Gastroesophageal sphincter (tissue), 4 donors: ENCODE measurements around the gene SBK1. TPM values are rescaled to one million over a fixed set of nuclear protein-coding genes. Genes with fewer than 3 reads are reported as not detected.
A peak's percentile ranks its signal among the peaks of the same experiment; 100 is the strongest.
"Not testable (repeated sequence)": the region's sequence is repeated elsewhere in the genome, so short reads cannot be mapped to it uniquely, and the experiment has no call there.

ENCODE experiments used
- ATAC-seq: fragments of 150-250 bp; one replicate; pipeline ENCODE4 v1.9.1; 2016; ENCODE audit warnings: mild to moderate bottlenecking, moderate library complexity
- H3K27ac ChIP-seq, 4 donors: fragments of 200-600 bp; sonication (generic) in 3 of 4; 1 replicate in 3 of 4; 2 replicates in 1 of 4; pipeline ENCODE4 v1.5.1; 2016 to 2019
- H3K27me3 ChIP-seq: fragments of 200-600 bp; sonication (generic); one replicate; pipeline ENCODE4 v1.5.1; 2019
- H3K36me3 ChIP-seq, 2 donors: fragments of 200-600 bp; sonication (generic); one replicate each; pipeline ENCODE4 v1.5.1; 2019; ENCODE audit warnings: control low read depth in 1 of 2
- H3K4me1 ChIP-seq, 3 donors: fragments of 200-600 bp; sonication (generic); 1 replicate in 2 of 3; 2 replicates in 1 of 3; pipeline ENCODE4 v1.5.1; 2016 to 2019; ENCODE audit warnings: control low read depth in 2 of 3
- H3K4me3 ChIP-seq, 2 donors: fragments of 200-600 bp; sonication (generic); one replicate each; pipeline ENCODE4 v1.5.1; 2019; ENCODE audit warnings: mild to moderate bottlenecking in 1 of 2, moderate library complexity in 1 of 2
- H3K9me3 ChIP-seq, 3 donors: fragments of 200-600 bp; sonication (generic); one replicate each; pipeline ENCODE4 v1.5.1; 2017 to 2019; ENCODE audit warnings: control low read depth in 2 of 3
- whole genome bisulfite sequencing, 2 donors: methylation state at CpG; one replicate each; pipeline ENCODE4 v1.1.5; 2018; ENCODE audit warnings: low coverage in 1 of 2; 5-methylcytosine and 5-hydroxymethylcytosine counted together
- small RNA-seq, 4 donors: library from RNA; depleted of rRNA; stranded (forward); fragments of <200 nt; gene quantifications; one replicate each; pipeline ENCODE3, GENCODE V24; 2016
- total RNA-seq, 4 donors: library from RNA; depleted of rRNA; stranded (reverse); fragments of >200 nt; gene quantifications; one replicate each; pipeline ENCODE4 v1.1.0, GENCODE V29; 2016

SBK1 gene
- total RNA-seq, 4 donors from 2014 or later: 0.16 TPM; not detected in 3

DNA sequence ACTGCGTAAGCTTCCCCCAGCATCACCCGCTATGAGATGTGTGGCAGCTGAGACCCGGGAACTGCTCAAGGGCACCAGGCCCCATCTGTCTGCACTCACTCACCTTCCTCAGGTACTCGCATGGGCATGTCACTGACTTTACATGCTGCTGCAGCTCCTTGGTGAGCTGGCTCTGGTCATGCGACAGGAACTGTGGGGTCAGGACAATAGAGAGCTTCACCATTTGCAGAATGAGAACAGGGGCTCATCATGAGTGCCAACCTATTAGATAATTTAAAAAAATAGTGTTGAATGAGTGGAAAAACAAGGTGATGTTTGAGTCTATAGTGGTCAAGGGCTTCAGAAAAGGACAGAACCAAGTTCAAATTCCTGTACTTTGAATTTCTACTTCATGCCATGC lies 70.3 kb downstream of the SBK1 start:
- no CpG with 5 or more reads among the region's 5 CpGs for WGBS, 2 donors
- not testable (repeated sequence) for H3K4me1 ChIP-seq, ATAC-seq, H3K27me3 ChIP-seq, H3K36me3 ChIP-seq, H3K27ac ChIP-seq, H3K9me3 ChIP-seq, H3K4me3 ChIP-seq

DNA sequence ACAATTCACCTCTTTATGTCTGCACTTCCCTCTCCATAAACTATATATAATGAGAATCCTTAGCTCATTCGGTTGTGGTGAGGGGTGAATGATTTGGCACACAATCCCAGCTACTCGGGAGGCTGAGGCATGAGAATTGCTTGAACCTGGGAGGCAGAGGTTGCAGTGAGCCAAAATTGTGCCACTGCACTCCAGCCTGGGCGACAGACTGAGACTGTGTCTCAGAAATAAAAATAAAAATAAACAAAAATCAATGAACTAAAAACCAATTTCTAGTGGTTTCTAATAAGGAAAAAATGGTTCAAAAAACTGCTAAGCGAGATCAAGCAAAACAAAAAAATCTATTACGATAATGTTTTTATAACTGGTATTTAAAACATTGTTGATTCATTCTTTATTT lies 71.1 kb downstream of the SBK1 start, which contains the start of gene NPIPB6:
Gene NPIPB6 (minus strand): TSS at position 101 of the 400 bp plus-strand sequence. CDS start 686 bp downstream, outside the sequence.
- H3K4me1 ChIP-seq: not testable (repeated sequence)

DNA sequence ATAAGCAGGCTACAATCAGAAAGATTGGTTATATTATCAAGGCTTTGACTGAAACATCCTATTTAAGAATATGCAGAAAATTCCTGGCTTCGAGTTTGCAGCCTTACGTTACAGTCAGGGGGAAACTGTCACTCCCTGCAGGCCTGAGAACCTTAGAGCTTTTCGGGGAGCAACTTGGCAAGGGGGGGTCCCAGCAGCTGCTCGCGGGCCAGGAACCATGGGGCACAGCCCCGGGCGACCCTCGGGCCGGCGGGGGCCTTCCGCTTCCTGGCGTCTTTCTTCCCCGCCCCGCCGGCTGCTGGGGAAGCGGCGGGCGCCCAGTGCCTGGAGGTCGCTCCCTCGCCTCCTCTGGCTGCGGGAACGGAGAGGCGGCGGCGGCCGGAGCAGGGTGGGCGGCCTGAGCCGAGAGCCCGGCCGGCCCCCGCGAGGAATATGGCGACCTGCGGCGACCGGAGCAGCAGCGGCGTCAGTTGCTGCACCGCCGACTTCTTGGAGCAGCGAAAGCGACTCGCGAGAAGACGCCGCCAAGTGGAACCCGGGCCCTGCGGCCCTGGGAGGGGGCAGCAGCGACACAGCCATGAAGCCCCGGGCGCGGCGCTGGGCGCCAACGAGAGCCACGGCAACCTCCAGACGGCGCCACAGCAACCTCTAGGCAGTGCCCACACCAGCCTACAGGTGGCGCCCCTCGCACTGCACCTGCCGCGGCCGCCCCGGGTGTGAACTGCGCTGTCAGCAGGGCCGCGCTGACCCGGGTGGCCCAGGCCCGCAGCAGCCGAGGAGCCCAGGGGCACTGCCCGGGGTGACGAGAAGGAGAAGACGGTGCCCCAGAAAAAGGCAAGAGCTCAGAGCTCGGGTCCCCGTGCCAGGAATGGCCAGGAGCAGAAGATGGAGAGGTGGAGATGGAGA lies 72.2 kb downstream of the SBK1 start:
- peak; percentile 96 for ATAC-seq
- H3K4me1 ChIP-seq, H3K27ac ChIP-seq, H3K36me3 ChIP-seq, H3K27me3 ChIP-seq, H3K9me3 ChIP-seq: not testable (repeated sequence)
- H3K4me3 ChIP-seq: peak overlapping the region in 1 of 2 donors; percentile 24
- WGBS, 2 donors: no CpG with 5 or more reads among the region's 75 CpGs

More for the DNA sequence above, 71.1 kb downstream of the SBK1 start, which contains the start of gene NPIPB6:
- not testable (repeated sequence) for H3K4me3 ChIP-seq, H3K36me3 ChIP-seq, H3K27me3 ChIP-seq, ATAC-seq, H3K27ac ChIP-seq, H3K9me3 ChIP-seq
- WGBS, 2 donors: no CpG with 5 or more reads among the region's 5 CpGs

DNA sequence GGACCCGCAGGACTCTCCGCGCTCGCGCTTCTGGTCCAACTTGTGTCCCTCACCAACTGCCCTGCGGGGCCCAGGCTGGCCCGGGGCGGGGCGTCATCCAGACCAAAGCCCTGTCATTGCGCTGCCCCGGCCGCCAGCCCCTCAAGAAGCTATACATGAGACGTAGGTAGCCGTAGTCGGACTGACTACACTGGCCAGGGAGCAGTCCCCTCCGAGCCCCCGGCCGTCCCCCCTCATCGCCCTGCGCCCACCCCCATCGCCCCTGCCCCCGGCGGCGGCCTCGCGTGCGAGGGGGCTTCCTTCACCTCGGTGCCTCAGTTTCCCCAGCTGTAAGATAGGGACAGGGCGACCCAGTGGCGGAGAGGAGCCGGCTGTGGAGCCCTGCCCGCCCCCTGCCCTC lies 75.6 kb downstream of the SBK1 start:
- not testable (repeated sequence) for H3K36me3 ChIP-seq, H3K4me3 ChIP-seq, H3K27me3 ChIP-seq, H3K27ac ChIP-seq, H3K4me1 ChIP-seq, H3K9me3 ChIP-seq, ATAC-seq
- no CpG with 5 or more reads among the region's 32 CpGs for WGBS, 2 donors

Small RNAs within 50 kb of the gene (small RNA-seq; reads per million reads assigned to genes)
- gene AC138904.2: 0 reads per million in 4 donors

Other genes starting within 250 kb of the SBK1 start
- gene GSG1L, start 228.8 kb upstream of the SBK1 start, total RNA-seq: 1 to 10 TPM in 1 of 4 donors, not detected in 3; 1.0 TPM
- gene XPO6, start 80.6 kb upstream of the SBK1 start, total RNA-seq: 10 to 100 TPM; 35.3 to 80.2 (median 66.8) TPM
- gene NPIPB6, start 71.0 kb downstream of the SBK1 start, total RNA-seq: 1 to 10 TPM in 2 of 4 donors, not detected in 2; 1.1 to 2.8 TPM
- gene EIF3CL, start 111.3 kb downstream of the SBK1 start, total RNA-seq: 100 to 1,000 TPM in 3 of 4 donors, 10 to 100 TPM in 1; 96.5 to 180 (median 105) TPM
- gene NPIPB7, start 179.8 kb downstream of the SBK1 start, total RNA-seq: under 1 TPM in 1 of 4 donors, not detected in 3; 0.25 TPM
- 10 to 100 TPM; 14.0 to 21.8 (median 18.2) TPM for gene CLN3, start 199.5 kb downstream of the SBK1 start, total RNA-seq
- gene APOBR, start 202.1 kb downstream of the SBK1 start, total RNA-seq: 1 to 10 TPM; 1.2 to 3.1 (median 1.5) TPM
- not detected for gene IL27, start 214.3 kb downstream of the SBK1 start, total RNA-seq
- gene NUPR1, start 246.4 kb downstream of the SBK1 start, total RNA-seq: 10 to 100 TPM; 32.8 to 52.8 (median 41.1) TPM